GM12878 (cell line): ENCODE data around the gene EXD3. TPM values are rescaled to one million over a fixed set of nuclear protein-coding genes. Genes with fewer than 3 reads are reported as not detected.

Source experiments
- ATAC-seq: fragments of 200-7000 bp; cut with Tn5 transposase; 3 replicates; pipeline ENCODE4 v1.9.1; 2020; ENCODE audit warnings: mild to moderate bottlenecking, moderate library complexity
- BruUV-seq: library from RNA; stranded (reverse); fragments of 400-500 nt; replicated peaks from 2 replicates; lab custom pipeline; 2021; lab: Mats Ljungman, UMichigan
- CTCF ChIA-PET: fragments of 300-600 bp; sonication (Branson Sonifier 250); formaldehyde crosslinking; extraction: SDS; loops from one replicate; lab custom pipeline; 2021; ENCODE audit warnings: inconsistent platforms; lab: Yijun Ruan, JAX
- POLR2A ChIA-PET: fragments of 350-600 bp; formaldehyde crosslinking; extraction: SDS; loops from one replicate; lab custom pipeline; 2021; ENCODE audit warnings: inconsistent platforms; lab: Charles Lee
- RAD21 ChIA-PET: fragments of 300-600 bp; sonication (Branson Sonifier 250); formaldehyde crosslinking; loops from one replicate; lab custom pipeline; 2023; ENCODE audit warnings: antibody characterized with exemption; ENCODE audit not compliant: unreplicated experiment; lab: Charles Lee
- SMC1A ChIA-PET: fragments of 300-600 bp; sonication (Branson Sonifier 250); formaldehyde crosslinking; loops from one replicate; lab custom pipeline; 2023; ENCODE audit not compliant: unreplicated experiment, uncharacterized antibody; lab: Charles Lee
- DNase-seq: peaks from one replicate; pipeline ENCODE4 v3.0.0-alpha.2; 2011; ENCODE audit warnings: low read depth, low spot score
- FAIRE-seq: peaks from 3 replicates; lab custom pipeline; 2011; peaks lifted over from hg19 to GRCh38; lab: Jason Lieb, UNC
- H2AFZ ChIP-seq: 2 replicates; pipeline ENCODE4 v1.6.0; 2011; ENCODE audit warnings: low read depth, low read length, control low read depth; ENCODE audit not compliant: control insufficient read depth
- H3K27ac ChIP-seq: 2 replicates; pipeline ENCODE4 v1.5.1; 2011; ENCODE audit warnings: control low read depth; ENCODE audit not compliant: control insufficient read depth, insufficient read depth
- H3K27me3 ChIP-seq, 2 experiments: replicated peaks in 1 of 2; 2 replicates each; pipeline versions ENCODE4 v1.6.0 to v1.6.1; 2011; ENCODE audit warnings: low read length in 1 of 2; ENCODE audit not compliant: control insufficient read depth in 2 of 2, insufficient read depth in 2 of 2
- H3K36me3 ChIP-seq, 2 experiments: 2 replicates each; pipeline ENCODE4 v1.5.1; 2011; ENCODE audit warnings: low read length in 1 of 2; ENCODE audit not compliant: control insufficient read depth in 2 of 2, insufficient read depth in 2 of 2
- H3K4me1 ChIP-seq: 2 replicates; pipeline ENCODE4 v1.6.1; 2011; ENCODE audit warnings: mild to moderate bottlenecking, low read length, moderate library complexity, mixed read lengths; ENCODE audit not compliant: control insufficient read depth, insufficient read depth
- H3K4me2 ChIP-seq: 2 replicates; pipeline ENCODE4 v1.6.0; 2011; ENCODE audit warnings: control low read depth; ENCODE audit not compliant: control insufficient read depth, insufficient read depth
- H3K4me3 ChIP-seq: fragments of 200-600 bp; sonication (generic); 2 replicates; pipeline ENCODE4 v1.5.1; 2016
- H3K79me2 ChIP-seq: 2 replicates; pipeline ENCODE4 v1.6.0; 2011; ENCODE audit warnings: low read length; ENCODE audit not compliant: control insufficient read depth, insufficient read depth
- H3K9ac ChIP-seq: 2 replicates; pipeline ENCODE4 v1.8.0; 2011; ENCODE audit warnings: low read length, control low read depth, mixed read lengths; ENCODE audit not compliant: control insufficient read depth, insufficient read depth
- H3K9me3 ChIP-seq: replicated peaks from 3 replicates; pipeline ENCODE4 v1.5.1; 2011; ENCODE audit warnings: mild to moderate bottlenecking, low read length; ENCODE audit not compliant: control insufficient read depth, insufficient read depth
- H4K20me1 ChIP-seq: 2 replicates; pipeline ENCODE4 v1.6.0; 2011; ENCODE audit not compliant: control insufficient read depth, insufficient read depth
- E2F8 ChIP-seq: fragments of 450-650 bp; IDR thresholded peaks from 2 replicates; pipeline ENCODE4 v1.6.1; 2018; ENCODE audit warnings: mild to moderate bottlenecking, low read depth, moderate library complexity; ENCODE audit not compliant: partially characterized antibody
- EED ChIP-seq: sonication (generic); IDR thresholded peaks from 2 replicates; pipeline ENCODE4 v1.6.1; 2016; ENCODE audit warnings: antibody characterized with exemption, low read depth
- HSF1 ChIP-seq: fragments of 150-350 bp; IDR thresholded peaks from 2 replicates; pipeline ENCODE4 v1.6.1; 2014; ENCODE audit warnings: mild to moderate bottlenecking, low read depth, low read length
- NR2F1 ChIP-seq: fragments of 450-650 bp; conservative IDR thresholded peaks from 2 replicates; pipeline ENCODE4 v1.6.1; 2017; ENCODE audit warnings: mild to moderate bottlenecking
- TARDBP ChIP-seq: IDR thresholded peaks from 2 replicates; pipeline ENCODE4 v1.6.1; 2016; ENCODE audit warnings: borderline replicate concordance
- ZNF24 ChIP-seq: fragments of 450-650 bp; IDR thresholded peaks from 2 replicates; pipeline ENCODE4 v1.6.1; 2017; ENCODE audit warnings: antibody characterized with exemption, mild to moderate bottlenecking
- WGBS: methylation state at CpG from one replicate; pipeline ENCODE4 v1.1.6; 2016; ENCODE audit warnings: low lambda C conversion rate; ENCODE audit not compliant: insufficient replicate concordance, insufficient coverage; ENCODE audit errors: missing lambda C conversion rate; 5-methylcytosine and 5-hydroxymethylcytosine counted together
- in situ Hi-C: fragments of 300-500 bp; cut with MboI; formaldehyde crosslinking; loops from 9 replicates; pipeline ENCODE4 v1.14.3; 2018; ENCODE audit warnings: mixed read lengths
- intact Hi-C: fragments of 100-400 bp; cut with micrococcal nuclease; formaldehyde crosslinking; loops from one replicate; pipeline ENCODE4 v1.14.2; 2022; ENCODE audit not compliant: unreplicated experiment
- polyA plus RNA-seq, 11 experiments: library from polyadenylated mRNA; depleted of rRNA in 4 of 11; unstranded in 6 of 11; stranded (reverse) in 5 of 11; fragments of >200 nt; fragmentation: Nextera tagmentation in 4 of 11; fragmentation: Illumina TruSeq in 1 of 11; extraction: Ambion mirVana in 4 of 11; extraction: Trizol in 1 of 11; gene quantifications; 1 replicate in 1 of 11; 2 replicates in 10 of 11; pipeline versions ENCODE4 v1.2.1 to v1.2.3, GENCODE V29; 2011 to 2016; ENCODE audit warnings: inconsistent platforms in 2 of 11, missing spikeins in 2 of 11, low read depth in 1 of 11
- total RNA-seq, 4 experiments: library from RNA; depleted of rRNA in 3 of 4; stranded (reverse); fragments of >200 nt in 3 of 4; fragmentation: Illumina TruSeq in 1 of 4; extraction: Trizol in 1 of 4; gene quantifications; 2 replicates each; pipeline versions ENCODE4 v1.2.1 to v1.2.3, GENCODE V29; 2013 to 2021

Gene EXD3
- total and polyA plus RNA-seq, 10 of the 15 experiments (the other 5 are each of a cell fraction or from before 2014, with no cell fraction given) = 0.21 to 7.1 (median 3.6) TPM

- Histone ChIP-seq H3K79me2 (no peaks in the 10 kb centered on the region), H3K27me3 (no peaks in the 10 kb centered on the region), H3K9me3 (peaks cover 2% of the 10 kb centered on the region; the same call in 1 of the 3 replicates), H3K9ac (no peak overlapping the region), H3K4me2 (no peak overlapping the region), H2AFZ (no peak overlapping the region), H3K4me1 (no peaks in the 10 kb centered on the region), H3K36me3 (no peaks in the 10 kb centered on the region; a peak in 1 of 4 replicates), H3K4me3 (no peak overlapping the region), H3K27ac (no peak overlapping the region), H4K20me1 (no peaks in the 10 kb centered on the region)
- ChIA-PET RAD21 (no interaction called here), CTCF (no interaction called here), SMC1A (no interaction called here), POLR2A (no interaction called here)
- no peak for ATAC-seq
- in situ Hi-C loops (no loop called here), intact Hi-C loops (no loop called here)
- no peak for TF ChIP-seq NR2F1
- TF ChIP-seq E2F8 = no peak
- no peak for TF ChIP-seq ZNF24
- TF ChIP-seq TARDBP = no peak
- TF ChIP-seq EED = no peak
- TF ChIP-seq HSF1 = no peak
- FAIRE-seq = no peak
- no TSS peak for BruUV-seq
- WGBS = 65% methylated on average over 16 of the region's 22 CpGs
- no peak for DNase-seq
These were observed 31.6 kb downstream of the EXD3 start for GRCh38 chr9:137391411-137391754.
